K562 (cell line): Measurements from ENCODE around the gene CR2. TPM values are rescaled to one million over a fixed set of nuclear protein-coding genes. Genes with fewer than 3 reads are reported as not detected.

Source experiments
- ATAC-seq: fragments of 200-7000 bp; cut with Tn5 transposase; 3 replicates; pipeline ENCODE4 v1.9.1; 2020; ENCODE audit warnings: moderate library complexity
- BruUV-seq: library from RNA; stranded (reverse); fragments of 400-500 nt; replicated peaks from 2 replicates; lab custom pipeline; 2021; lab: Mats Ljungman, UMichigan
- CTCF ChIA-PET: fragments of 300-600 bp; formaldehyde crosslinking; extraction: SDS; loops from one replicate; lab custom pipeline; 2021; ENCODE audit warnings: low intra/inter-chr PET ratio; lab: Yijun Ruan, JAX
- POLR2A ChIA-PET: fragments of 300-600, 350-650 bp; sonication (Branson Sonifier 250); formaldehyde crosslinking; extraction: SDS; loops from one replicate; lab custom pipeline; 2021; ENCODE audit warnings: antibody characterized with exemption, inconsistent platforms; lab: Yijun Ruan, JAX
- DNase-seq, 4 experiments: peaks; one replicate each; pipeline versions ENCODE4 v3.0.0 to v3.0.0-alpha.2; 2011 to 2018; ENCODE audit warnings: low spot score in 3 of 4, mixed read lengths in 3 of 4; ENCODE audit errors: extremely low read depth in 1 of 4
- FAIRE-seq: peaks from 2 replicates; lab custom pipeline; 2011; peaks lifted over from hg19 to GRCh38; lab: Jason Lieb, UNC
- H2AFZ ChIP-seq: 2 replicates; pipeline ENCODE4 v1.6.0; 2011; ENCODE audit warnings: low read depth, low read length, control low read depth, inconsistent platforms
- H3K27ac ChIP-seq: fragments of 200-600 bp; 3 replicates; pipeline ENCODE4 v1.8.0; 2011; ENCODE audit warnings: low read depth, mild to moderate bottlenecking, control low read depth, inconsistent platforms, low read length, moderate library complexity, mixed read lengths; ENCODE audit errors: extremely low read depth
- H3K27me3 ChIP-seq, 2 experiments: fragments of 300-600 bp in 1 of 2; 2 replicates in 1 of 2; 3 replicates in 1 of 2; pipeline versions ENCODE4 v1.6.0 to v1.8.0; 2011; ENCODE audit warnings: inconsistent platforms in 2 of 2, low read length in 2 of 2, mild to moderate bottlenecking in 1 of 2, mixed read lengths in 1 of 2, moderate library complexity in 1 of 2; ENCODE audit not compliant: control insufficient read depth in 2 of 2, insufficient read depth in 2 of 2
- H3K36me3 ChIP-seq: fragments of 300-600 bp; 3 replicates; pipeline ENCODE4 v1.8.0; 2011; ENCODE audit warnings: mild to moderate bottlenecking, low read length, inconsistent platforms; ENCODE audit not compliant: control insufficient read depth, insufficient read depth
- H3K4me1 ChIP-seq, 2 experiments: fragments of 200-600 bp in 1 of 2; replicated peaks in 1 of 2; 2 replicates in 1 of 2; 3 replicates in 1 of 2; pipeline versions ENCODE4 v1.5.1 to v1.8.0; 2011; ENCODE audit warnings: inconsistent platforms in 2 of 2, low read length in 2 of 2, mild to moderate bottlenecking in 1 of 2, mixed read lengths in 1 of 2, moderate library complexity in 1 of 2; ENCODE audit not compliant: control insufficient read depth in 2 of 2, insufficient read depth in 2 of 2
- H3K4me2 ChIP-seq: 2 replicates; pipeline ENCODE4 v1.6.1; 2011; ENCODE audit warnings: low read length, control low read depth, inconsistent platforms, mixed read lengths; ENCODE audit not compliant: insufficient read depth
- H3K4me3 ChIP-seq: fragments of 200-600 bp; sonication (generic), shearing (Covaris generic); 2 replicates; pipeline ENCODE4 v1.5.1; 2016; ENCODE audit warnings: control low read depth, inconsistent platforms
- H3K79me2 ChIP-seq: fragments of 200-600 bp; 3 replicates; pipeline ENCODE4 v1.8.0; 2011; ENCODE audit warnings: low read length, inconsistent platforms; ENCODE audit not compliant: control insufficient read depth, insufficient read depth
- H3K9ac ChIP-seq, 2 experiments: 2 replicates each; pipeline versions ENCODE4 v1.6.0 to v1.6.1; 2011; ENCODE audit warnings: low read depth in 2 of 2, low read length in 2 of 2, control low read depth in 1 of 2, inconsistent platforms in 1 of 2, mild to moderate bottlenecking in 1 of 2, mixed read lengths in 1 of 2; ENCODE audit not compliant: insufficient read depth in 1 of 2
- H3K9me1 ChIP-seq: one replicate; pipeline ENCODE4 v1.6.0; 2011; ENCODE audit warnings: inconsistent platforms, mild to moderate bottlenecking, low read length, moderate library complexity; ENCODE audit not compliant: control insufficient read depth, insufficient read depth
- H3K9me3 ChIP-seq: replicated peaks from 2 replicates; pipeline ENCODE4 v1.5.1; 2011; ENCODE audit warnings: low read depth, low read length, inconsistent platforms; ENCODE audit not compliant: control insufficient read depth, insufficient read depth
- H4K20me1 ChIP-seq: replicated peaks from 2 replicates; pipeline ENCODE4 v1.6.1; 2011; ENCODE audit warnings: low read length, inconsistent platforms, mixed read lengths; ENCODE audit not compliant: control insufficient read depth, insufficient read depth
- CHD2 ChIP-seq: IDR thresholded peaks from 2 replicates; pipeline ENCODE4 v1.6.1; 2011; ENCODE audit warnings: low read depth, low read length
- ETV5 ChIP-seq: sonication (generic); formaldehyde crosslinking; IDR thresholded peaks from 2 replicates; pipeline ENCODE4 v1.4.0; 2020; ENCODE audit warnings: low read depth, mild to moderate bottlenecking, missing genetic modification reagents
- KLF13 ChIP-seq: fragments of 450-650 bp; IDR thresholded peaks from 2 replicates; pipeline ENCODE4 v1.6.1; 2016; ENCODE audit warnings: missing genetic modification characterization, low read depth, mild to moderate bottlenecking, missing compliant biosample characterization, moderate library complexity, borderline replicate concordance
- RAD51 ChIP-seq: fragments of 450-650 bp; IDR thresholded peaks from 2 replicates; pipeline ENCODE4 v1.7.1; 2016; ENCODE audit warnings: low read depth, mild to moderate bottlenecking, borderline replicate concordance
- SFPQ ChIP-seq: fragments of 200-400 bp; formaldehyde crosslinking; IDR thresholded peaks from 2 replicates; pipeline ENCODE4 v1.6.1; 2017; ENCODE audit warnings: mild to moderate bottlenecking, low read depth, low read length, moderate library complexity
- ZNF77 ChIP-seq: fragments of 250-450 bp; sonication (Bioruptor Pico); IDR thresholded peaks from 2 replicates; pipeline ENCODE4 v1.5.0; 2020
- WGBS: fragments of 100-300 bp; shearing (Covaris generic); methylation state at CpG from one replicate; pipeline ENCODE4 v1.1.6; 2016; ENCODE audit warnings: low coverage, mixed read lengths; ENCODE audit not compliant: insufficient coverage; ENCODE audit errors: missing lambda C conversion rate; 5-methylcytosine and 5-hydroxymethylcytosine counted together
- in situ Hi-C: fragments of 300-500 bp; cut with MboI; formaldehyde crosslinking; loops from 4 replicates; pipeline ENCODE4 v1.15.0; 2018; ENCODE audit warnings: inconsistent platforms, mixed read lengths
- intact Hi-C: fragments of 100-400 bp; cut with micrococcal nuclease; formaldehyde crosslinking; loops from 2 replicates; pipeline ENCODE4 v1.14.2; 2022
- polyA plus RNA-seq, 8 experiments: library from polyadenylated mRNA; depleted of rRNA in 4 of 8; stranded (reverse) in 5 of 8; unstranded in 3 of 8; fragments of >200 nt; fragmentation: Nextera tagmentation in 2 of 8; fragmentation: Illumina TruSeq in 1 of 8; extraction: Ambion mirVana in 2 of 8; extraction: Trizol in 1 of 8; gene quantifications; 2 replicates each; pipeline versions ENCODE4 v1.2.1 to v1.2.3, GENCODE V29; 2011 to 2014; ENCODE audit warnings: inconsistent platforms in 1 of 8, missing spikeins in 1 of 8
- total RNA-seq, 7 experiments: library from RNA; depleted of rRNA in 6 of 7; stranded (reverse); fragments of >200 nt in 6 of 7; fragmentation: Illumina TruSeq in 2 of 7; extraction: Trizol in 2 of 7; gene quantifications; 2 replicates each; pipeline versions ENCODE4 v1.2.1 to v1.2.3, GENCODE V29; 2011 to 2021; ENCODE audit warnings: low replicate concordance in 1 of 7
- TF ChIP-seq, protein P1 (sequence below): sonication (generic); formaldehyde crosslinking; IDR thresholded peaks from 2 replicates; pipeline ENCODE4 v1.8.0; 2022; ENCODE audit warnings: mild to moderate bottlenecking, low read depth, missing genetic modification reagents
- TF ChIP-seq, protein P2 (sequence below): fragments of 450-650 bp; IDR thresholded peaks from 2 replicates; pipeline ENCODE4 v1.6.1; 2016; ENCODE audit warnings: low read depth, mild to moderate bottlenecking, moderate library complexity
- TF ChIP-seq, protein P3 (sequence below), 2 experiments: fragments of 450-650 bp in 1 of 2; sonication (generic) in 1 of 2; formaldehyde crosslinking in 1 of 2; IDR thresholded peaks in 1 of 2; conservative IDR thresholded peaks in 1 of 2; 2 replicates each; pipeline versions ENCODE4 v1.6.1 to v1.8.1; 2016 to 2023; ENCODE audit warnings: mild to moderate bottlenecking in 2 of 2, moderate library complexity in 2 of 2, inconsistent platforms in 1 of 2, missing genetic modification reagents in 1 of 2

Gene CR2
- total and polyA plus RNA-seq, 9 of the 15 experiments (the other 6 are each of a cell fraction or from before 2014, with no cell fraction given) = 0.07 to 0.67 (median 0.37) TPM

DNA sequence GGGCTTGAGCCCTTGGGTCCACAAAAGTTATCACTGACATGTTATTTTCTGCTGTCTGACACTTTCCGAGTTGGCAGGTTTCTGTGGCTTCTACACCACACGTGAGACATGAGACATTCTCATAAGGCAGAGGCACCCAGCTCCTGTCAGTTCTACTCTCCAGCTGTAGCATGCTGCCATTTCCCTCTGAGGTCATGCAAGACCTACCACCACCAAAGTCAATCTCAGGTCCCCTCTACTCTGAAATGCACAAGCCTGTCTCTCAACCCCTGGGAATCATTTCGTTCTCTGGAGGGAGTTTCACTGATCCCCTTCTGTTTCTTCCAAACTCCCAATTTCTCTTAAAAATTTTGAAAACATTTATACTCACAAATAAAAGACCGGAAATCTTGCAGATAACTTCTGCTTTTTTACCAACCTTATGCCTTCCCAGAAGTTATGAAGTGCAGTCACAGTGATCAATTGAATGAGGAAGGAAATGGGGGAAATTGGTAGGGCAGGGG lies 39.5 kb upstream of the CR2 start:
- WGBS = 10% methylated on average over 4 of the region's 4 CpGs
- Histone ChIP-seq H3K9me3 (no peaks in the 10 kb centered on the region), H2AFZ (no peak overlapping the region), H3K79me2 (no peaks in the 10 kb centered on the region), H3K4me1 (no peaks in the 10 kb centered on the region), H4K20me1 (no peaks in the 10 kb centered on the region), H3K4me2 (no peak overlapping the region), H3K27me3 (no peaks in the 10 kb centered on the region)
- no peak for DNase-seq
- BruUV-seq = no TSS peak
- TF ChIP-seq ZNF77 = no peak
- TF ChIP-seq, protein P1, sequence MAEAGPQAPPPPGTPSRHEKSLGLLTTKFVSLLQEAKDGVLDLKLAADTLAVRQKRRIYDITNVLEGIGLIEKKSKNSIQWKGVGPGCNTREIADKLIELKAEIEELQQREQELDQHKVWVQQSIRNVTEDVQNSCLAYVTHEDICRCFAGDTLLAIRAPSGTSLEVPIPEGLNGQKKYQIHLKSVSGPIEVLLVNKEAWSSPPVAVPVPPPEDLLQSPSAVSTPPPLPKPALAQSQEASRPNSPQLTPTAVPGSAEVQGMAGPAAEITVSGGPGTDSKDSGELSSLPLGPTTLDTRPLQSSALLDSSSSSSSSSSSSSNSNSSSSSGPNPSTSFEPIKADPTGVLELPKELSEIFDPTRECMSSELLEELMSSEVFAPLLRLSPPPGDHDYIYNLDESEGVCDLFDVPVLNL = no peak
- TF ChIP-seq, protein P2, sequence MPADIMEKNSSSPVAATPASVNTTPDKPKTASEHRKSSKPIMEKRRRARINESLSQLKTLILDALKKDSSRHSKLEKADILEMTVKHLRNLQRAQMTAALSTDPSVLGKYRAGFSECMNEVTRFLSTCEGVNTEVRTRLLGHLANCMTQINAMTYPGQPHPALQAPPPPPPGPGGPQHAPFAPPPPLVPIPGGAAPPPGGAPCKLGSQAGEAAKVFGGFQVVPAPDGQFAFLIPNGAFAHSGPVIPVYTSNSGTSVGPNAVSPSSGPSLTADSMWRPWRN = no peak
- no peak for TF ChIP-seq RAD51
- TF ChIP-seq ETV5 (CRISPR knock-in tag) = no peak
- no peak for TF ChIP-seq KLF13 (tag)
- TF ChIP-seq, protein P3, sequence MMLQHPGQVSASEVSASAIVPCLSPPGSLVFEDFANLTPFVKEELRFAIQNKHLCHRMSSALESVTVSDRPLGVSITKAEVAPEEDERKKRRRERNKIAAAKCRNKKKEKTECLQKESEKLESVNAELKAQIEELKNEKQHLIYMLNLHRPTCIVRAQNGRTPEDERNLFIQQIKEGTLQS (IDR thresholded peaks at IDR 0.05) = no peak
- TF ChIP-seq, protein P3 (CRISPR knock-in tag; conservative IDR thresholded peaks at IDR 0.05) = no peak
- no peak for TF ChIP-seq SFPQ
- no peak for TF ChIP-seq CHD2
- TF ChIP-seq, all 486 proteins: peak for 0
- no peak overlapping the region for H3K4me3 ChIP-seq
- H3K36me3 ChIP-seq = no peaks in the 10 kb centered on the region
- H3K27ac ChIP-seq = no peak overlapping the region
- intact Hi-C loops = no loop called here
- in situ Hi-C loops = no loop called here
- no peak for ATAC-seq
- H3K9me1 ChIP-seq = no peaks in the 10 kb centered on the region
- POLR2A ChIA-PET = no interaction called here
- FAIRE-seq = no peak
- H3K9ac ChIP-seq = no peak overlapping the region
- CTCF ChIA-PET = no interaction called here
